ENCODE measurements around the gene CINP. TPM values are rescaled to one million over a fixed set of nuclear protein-coding genes. Genes with fewer than 3 reads are reported as not detected.

Gene CINP
- total RNA-seq, 1 donor from 2014 or later, result 35.5 TPM

DNA sequence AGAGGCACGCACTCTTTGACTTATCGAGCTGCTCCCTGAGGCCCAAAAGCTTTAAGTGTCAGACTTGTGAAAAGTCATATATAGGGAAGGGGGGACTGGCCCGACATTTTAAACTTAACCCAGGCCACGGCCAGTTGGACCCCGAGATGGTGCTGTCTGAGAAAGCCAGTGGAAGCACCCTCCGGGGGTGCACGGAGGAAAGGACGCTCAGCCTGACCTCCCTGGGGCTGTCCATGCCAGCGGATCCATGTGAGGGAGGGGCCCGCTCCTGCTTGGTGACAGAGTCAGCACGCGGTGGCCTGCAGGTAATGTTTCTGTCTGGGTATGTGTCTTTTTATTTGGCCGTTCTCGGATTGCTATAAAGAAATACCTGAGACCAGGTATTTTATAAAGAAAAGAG, 36.1 kb downstream of the CINP start:
- H3K27ac Mint-ChIP-seq (ENCODE audit: unreplicated experiment), result no peak overlapping the region
- H3K9me3 Mint-ChIP-seq, result no peaks in the 10 kb centered on the region
- H3K4me1 Mint-ChIP-seq, result peaks cover 10% of the 10 kb centered on the region
- peaks cover 2% of the 10 kb centered on the region for H3K36me3 Mint-ChIP-seq (ENCODE audit: low read depth)
- no peaks in the 10 kb centered on the region for H3K27me3 Mint-ChIP-seq (ENCODE audit: low read depth)
- TF ChIP-seq, protein P1, sequence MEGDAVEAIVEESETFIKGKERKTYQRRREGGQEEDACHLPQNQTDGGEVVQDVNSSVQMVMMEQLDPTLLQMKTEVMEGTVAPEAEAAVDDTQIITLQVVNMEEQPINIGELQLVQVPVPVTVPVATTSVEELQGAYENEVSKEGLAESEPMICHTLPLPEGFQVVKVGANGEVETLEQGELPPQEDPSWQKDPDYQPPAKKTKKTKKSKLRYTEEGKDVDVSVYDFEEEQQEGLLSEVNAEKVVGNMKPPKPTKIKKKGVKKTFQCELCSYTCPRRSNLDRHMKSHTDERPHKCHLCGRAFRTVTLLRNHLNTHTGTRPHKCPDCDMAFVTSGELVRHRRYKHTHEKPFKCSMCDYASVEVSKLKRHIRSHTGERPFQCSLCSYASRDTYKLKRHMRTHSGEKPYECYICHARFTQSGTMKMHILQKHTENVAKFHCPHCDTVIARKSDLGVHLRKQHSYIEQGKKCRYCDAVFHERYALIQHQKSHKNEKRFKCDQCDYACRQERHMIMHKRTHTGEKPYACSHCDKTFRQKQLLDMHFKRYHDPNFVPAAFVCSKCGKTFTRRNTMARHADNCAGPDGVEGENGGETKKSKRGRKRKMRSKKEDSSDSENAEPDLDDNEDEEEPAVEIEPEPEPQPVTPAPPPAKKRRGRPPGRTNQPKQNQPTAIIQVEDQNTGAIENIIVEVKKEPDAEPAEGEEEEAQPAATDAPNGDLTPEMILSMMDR (conservative IDR thresholded peaks at IDR 0.05), result no peak
- DNase-seq (ENCODE audit: low read depth, low spot score), result no peak
- peak overlapping the region; percentile 34 for H3K4me3 Mint-ChIP-seq

DNA sequence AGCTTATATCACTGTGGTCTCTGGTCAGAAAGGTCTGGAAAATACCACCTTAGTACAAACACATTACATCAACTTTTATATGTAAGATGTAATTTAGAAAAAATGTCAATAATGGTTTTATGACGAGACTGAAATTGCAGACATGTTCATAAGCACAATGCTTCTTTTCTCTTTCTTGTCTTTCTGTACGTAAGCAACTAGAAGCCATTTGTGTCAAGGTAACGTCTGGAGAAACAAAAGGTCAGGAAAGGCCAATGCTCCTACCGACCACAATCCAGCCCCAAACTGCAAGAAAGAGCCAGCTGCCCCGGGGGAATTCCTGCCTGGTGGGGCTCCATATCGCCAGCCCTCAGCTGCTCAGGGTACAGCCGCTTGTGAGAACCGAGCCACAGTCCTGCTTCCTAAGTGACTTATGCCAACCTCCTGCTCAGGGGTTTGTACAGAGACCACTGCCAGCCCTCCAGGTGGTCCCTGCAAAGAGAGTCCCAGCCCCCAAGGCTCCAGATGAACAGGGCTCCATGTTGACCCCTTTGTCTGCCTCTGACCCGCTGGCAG, 36.8 kb downstream of the CINP start:
- Mint-ChIP-seq H3K4me1 (peaks cover 13% of the 10 kb centered on the region), H3K27ac (ENCODE audit: unreplicated experiment) (no peak overlapping the region)

DNA sequence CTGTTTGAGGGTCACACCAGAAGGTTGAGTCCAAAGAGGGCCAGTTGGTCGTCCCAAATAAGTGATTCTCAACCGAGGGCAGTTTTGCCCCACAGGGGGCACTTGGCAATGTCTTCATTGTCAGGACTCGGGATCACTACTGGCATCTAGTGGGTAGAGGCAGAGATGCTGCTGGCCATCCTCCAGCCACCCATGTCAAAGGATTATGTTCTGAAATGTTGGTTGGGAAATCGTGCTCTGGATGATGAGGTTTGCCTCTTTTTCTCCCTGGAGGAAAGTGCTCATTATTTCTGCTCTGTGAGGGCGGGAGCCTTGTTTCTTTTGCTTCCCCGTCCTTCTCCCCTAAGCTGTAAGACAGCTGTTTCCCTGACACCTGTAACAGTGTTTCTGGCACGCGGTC, 39.6 kb downstream of the CINP start:
- Mint-ChIP-seq H3K27ac (ENCODE audit: unreplicated experiment) (no peak overlapping the region), H3K27me3 (ENCODE audit: low read depth) (peaks cover 5% of the 10 kb centered on the region)
- TF ChIP-seq, protein P1 (conservative IDR thresholded peaks at IDR 0.05), result peak; percentile 54

More for the DNA sequence above, 36.8 kb downstream of the CINP start:
- peaks cover 2% of the 10 kb centered on the region for H3K36me3 Mint-ChIP-seq (ENCODE audit: low read depth)
- no peak for DNase-seq (ENCODE audit: low read depth, low spot score)
- H3K4me3 Mint-ChIP-seq, result no peak overlapping the region
- no peaks in the 10 kb centered on the region for H3K9me3 Mint-ChIP-seq
- TF ChIP-seq, protein P1 (conservative IDR thresholded peaks at IDR 0.05), result no peak
- H3K27me3 Mint-ChIP-seq (ENCODE audit: low read depth), result no peaks in the 10 kb centered on the region

DNA sequence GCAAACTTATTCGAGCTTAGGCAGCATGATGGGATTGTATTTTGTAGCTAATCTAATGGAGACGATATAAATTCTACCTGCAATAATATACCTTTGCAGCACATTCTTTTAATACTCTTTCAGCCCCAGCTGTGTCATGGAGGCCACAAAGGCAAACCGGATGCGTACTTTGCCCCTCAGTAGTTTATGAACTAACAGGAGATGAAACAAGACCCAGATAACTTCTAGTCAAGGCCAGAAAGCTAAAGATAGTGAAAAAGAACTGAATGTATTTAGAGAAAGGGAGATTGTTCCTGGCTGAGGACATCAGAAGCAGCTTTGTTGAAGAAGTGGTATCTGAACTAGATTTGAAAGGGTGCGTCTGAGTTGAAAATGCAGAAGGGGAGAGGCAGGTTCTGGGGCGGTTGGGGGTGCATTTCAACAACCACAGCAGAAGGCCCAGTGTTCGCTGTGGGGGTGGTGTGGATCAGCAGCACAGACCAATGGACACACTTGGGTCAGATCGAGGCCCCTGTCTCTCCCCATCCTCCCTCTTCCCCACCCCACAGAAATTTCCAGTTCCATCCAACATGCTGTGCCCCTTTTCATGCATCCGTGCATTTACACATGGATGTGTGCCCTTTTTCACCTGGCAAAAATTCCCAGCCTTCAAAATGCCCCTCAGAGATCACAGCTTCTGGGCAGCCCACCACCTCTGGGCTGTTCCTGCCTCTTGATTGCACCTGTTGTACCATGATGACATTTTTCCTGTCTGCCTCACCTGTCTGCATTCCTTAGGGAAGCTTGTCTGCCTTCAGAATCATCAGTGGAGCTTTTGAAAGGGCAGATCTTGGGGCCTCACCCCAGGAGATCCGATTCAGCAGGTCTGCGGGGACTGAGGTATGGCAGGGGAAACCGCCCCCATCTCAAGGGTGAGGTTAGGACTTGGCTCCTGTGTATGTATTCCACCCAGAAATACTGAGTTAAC, 41.0 kb downstream of the CINP start:
- Mint-ChIP-seq H3K27ac (ENCODE audit: unreplicated experiment) (no peak overlapping the region), H3K27me3 (ENCODE audit: low read depth) (peaks cover 12% of the 10 kb centered on the region), H3K4me3 (peak overlapping the region; percentile 94), H3K36me3 (ENCODE audit: low read depth) (peaks cover 2% of the 10 kb centered on the region), H3K4me1 (peaks cover 42% of the 10 kb centered on the region), H3K9me3 (no peaks in the 10 kb centered on the region)
- TF ChIP-seq, protein P1 (conservative IDR thresholded peaks at IDR 0.05), result no peak
- no peak for DNase-seq (ENCODE audit: low read depth, low spot score)

More for the DNA sequence above, 39.6 kb downstream of the CINP start:
- H3K9me3 Mint-ChIP-seq, result no peaks in the 10 kb centered on the region
- no peak for DNase-seq (ENCODE audit: low read depth, low spot score)
- peaks cover 28% of the 10 kb centered on the region for H3K4me1 Mint-ChIP-seq
- H3K36me3 Mint-ChIP-seq (ENCODE audit: low read depth), result peaks cover 2% of the 10 kb centered on the region
- peak overlapping the region; percentile 91 for H3K4me3 Mint-ChIP-seq

DNA sequence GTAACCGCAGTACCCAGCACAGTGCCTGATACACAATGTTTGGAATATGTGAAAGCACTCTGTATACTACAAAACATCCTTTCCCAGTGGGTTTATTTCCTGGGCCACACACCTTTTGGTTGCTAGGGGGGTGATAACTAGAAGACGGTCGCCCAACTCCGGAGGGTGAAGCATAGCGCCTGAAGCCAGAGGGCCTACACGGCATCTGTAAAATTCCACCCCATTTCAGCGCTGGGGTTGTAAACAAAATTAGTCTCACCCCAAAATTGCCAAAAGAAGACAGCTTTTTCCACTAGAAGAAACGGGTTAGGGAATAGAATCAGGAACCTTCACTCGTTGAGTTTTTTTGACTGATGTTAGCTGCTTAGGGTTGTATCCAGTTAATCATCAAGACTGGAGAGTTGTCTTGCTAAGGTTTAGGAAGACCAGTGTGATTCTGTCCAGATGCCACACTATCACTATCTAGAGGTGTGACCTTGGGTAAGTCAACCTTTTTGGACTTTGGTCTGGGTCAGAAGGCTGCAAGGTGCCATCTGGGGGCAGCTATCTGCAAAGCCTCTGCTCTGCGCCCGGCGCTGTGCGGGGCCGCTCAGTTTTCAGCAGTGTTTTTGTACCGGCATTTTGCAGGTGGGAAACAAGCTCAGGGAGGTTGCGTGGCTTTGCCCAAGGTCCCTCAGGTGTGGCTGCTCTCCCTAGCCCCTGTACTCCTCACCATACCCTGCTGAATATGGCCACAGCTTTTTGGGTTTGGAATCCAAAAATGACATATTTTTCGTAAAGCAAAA, 41.8 kb downstream of the CINP start:
- DNase-seq (ENCODE audit: low read depth, low spot score), result no peak
- peaks cover 50% of the 10 kb centered on the region for H3K4me1 Mint-ChIP-seq
- peaks cover 2% of the 10 kb centered on the region for H3K36me3 Mint-ChIP-seq (ENCODE audit: low read depth)
- no peak overlapping the region for H3K27ac Mint-ChIP-seq (ENCODE audit: unreplicated experiment)
- H3K27me3 Mint-ChIP-seq (ENCODE audit: low read depth), result peaks cover 15% of the 10 kb centered on the region
- peak overlapping the region; percentile 94 for H3K4me3 Mint-ChIP-seq
- TF ChIP-seq, protein P1 (conservative IDR thresholded peaks at IDR 0.05), result no peak
- H3K9me3 Mint-ChIP-seq, result no peaks in the 10 kb centered on the region

Measured in neural crest cell (in vitro differentiated cells).